ENCODE data around the gene SLC29A2.
"Not testable (repeated sequence)": the region's sequence is repeated elsewhere in the genome, so short reads cannot be mapped to it uniquely, and the experiment has no call there.

Gene SLC29A2

DNA sequence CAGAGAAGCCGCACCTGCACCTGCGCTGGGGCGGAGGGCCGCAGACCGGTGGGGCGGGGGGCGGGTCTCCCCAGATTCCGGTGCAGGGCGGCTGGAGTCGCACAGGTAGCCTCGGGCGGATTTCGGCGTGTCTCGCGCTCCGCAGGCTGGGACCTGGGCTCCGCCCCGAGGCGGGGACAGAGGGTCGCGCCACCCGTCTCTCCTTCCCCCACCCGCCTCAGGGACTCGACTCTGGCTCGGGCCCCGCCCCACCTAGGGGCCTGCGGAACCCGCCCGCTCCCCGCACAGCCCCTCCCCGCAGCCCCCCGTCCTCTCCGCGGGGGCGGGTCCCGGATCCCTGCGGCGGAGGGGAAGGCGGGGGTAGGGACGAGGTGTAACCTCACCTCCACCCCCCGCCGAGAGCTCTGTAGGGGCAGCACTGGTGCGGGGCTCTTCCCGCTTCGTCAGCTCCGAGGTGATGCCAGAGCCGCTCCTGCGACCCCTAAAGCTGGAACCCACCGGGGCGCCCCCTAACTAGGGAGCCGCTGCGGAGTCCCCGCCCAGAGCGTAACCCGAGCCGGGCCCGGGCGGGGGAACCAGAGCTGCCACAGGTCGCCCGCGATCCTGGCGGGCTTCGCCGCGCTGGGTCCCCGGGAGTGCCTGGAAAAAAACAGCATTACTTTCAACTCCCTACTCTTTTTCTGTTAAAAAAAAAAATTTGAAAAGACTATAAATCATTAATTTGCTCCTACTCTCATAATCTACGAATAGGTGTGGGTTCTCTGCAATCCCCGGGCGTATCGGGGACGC, at the start of gene SLC29A2:
SLC29A2 (minus strand) TSS at position 134 of the 789 bp plus-strand sequence. CDS start 169 bp downstream, outside the sequence.
- DNase-seq: no peak

GRCh38 chr11:66420671-66421476, 49.3 kb upstream of the SLC29A2 start, which contains the start of gene NPAS4:
Gene NPAS4, plus strand, starts transcription at chr11:66421035. Its CDS starts 145 bp downstream, at chr11:66421180.
- no peak for DNase-seq

GRCh38 chr11:66419825-66420224, 48.3 kb upstream of the SLC29A2 start:
- DNase-seq: no peak

DNA sequence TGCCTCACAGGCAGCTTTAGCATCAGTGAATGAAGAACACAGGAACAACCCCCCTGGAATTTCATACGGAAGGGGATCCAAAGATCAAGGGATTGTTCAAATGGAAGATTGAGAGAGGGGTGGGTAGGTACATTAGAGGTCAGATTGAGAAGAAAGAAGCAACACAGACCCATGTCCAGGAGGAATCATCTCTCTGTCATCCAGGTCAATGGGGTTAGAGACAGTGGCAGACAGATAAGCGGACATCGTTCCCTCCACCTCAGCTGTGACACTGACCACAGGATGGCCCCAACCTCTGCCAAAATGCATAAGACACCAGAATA, 47.4 kb upstream of the SLC29A2 start:
- no peak for DNase-seq

GRCh38 chr11:66418168-66418985, 46.8 kb upstream of the SLC29A2 start:
- DNase-seq: peak; percentile 86

DNA sequence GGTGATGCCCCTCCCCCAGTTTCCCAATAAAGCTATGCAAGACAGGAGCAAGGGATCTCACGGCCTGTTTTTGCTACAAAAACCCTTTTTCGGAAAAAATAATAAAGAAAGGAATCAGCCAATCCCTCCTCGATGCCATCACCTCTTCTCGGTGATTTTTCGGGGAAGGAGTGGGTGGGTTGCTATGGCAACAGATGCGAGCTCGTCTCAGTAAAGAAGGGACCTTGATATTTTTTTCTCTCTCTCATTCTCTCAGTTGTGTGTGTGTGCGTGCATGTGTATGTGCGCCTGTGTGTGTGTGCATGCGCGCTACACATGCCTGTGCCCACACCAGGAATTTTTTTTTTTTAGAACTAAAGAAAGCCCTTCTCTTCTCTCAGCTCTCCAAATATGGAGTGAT, 45.4 kb upstream of the SLC29A2 start:
- no peak for DNase-seq

GRCh38 chr11:66415423-66415822, 43.9 kb upstream of the SLC29A2 start:
- DNase-seq: no peak

DNA sequence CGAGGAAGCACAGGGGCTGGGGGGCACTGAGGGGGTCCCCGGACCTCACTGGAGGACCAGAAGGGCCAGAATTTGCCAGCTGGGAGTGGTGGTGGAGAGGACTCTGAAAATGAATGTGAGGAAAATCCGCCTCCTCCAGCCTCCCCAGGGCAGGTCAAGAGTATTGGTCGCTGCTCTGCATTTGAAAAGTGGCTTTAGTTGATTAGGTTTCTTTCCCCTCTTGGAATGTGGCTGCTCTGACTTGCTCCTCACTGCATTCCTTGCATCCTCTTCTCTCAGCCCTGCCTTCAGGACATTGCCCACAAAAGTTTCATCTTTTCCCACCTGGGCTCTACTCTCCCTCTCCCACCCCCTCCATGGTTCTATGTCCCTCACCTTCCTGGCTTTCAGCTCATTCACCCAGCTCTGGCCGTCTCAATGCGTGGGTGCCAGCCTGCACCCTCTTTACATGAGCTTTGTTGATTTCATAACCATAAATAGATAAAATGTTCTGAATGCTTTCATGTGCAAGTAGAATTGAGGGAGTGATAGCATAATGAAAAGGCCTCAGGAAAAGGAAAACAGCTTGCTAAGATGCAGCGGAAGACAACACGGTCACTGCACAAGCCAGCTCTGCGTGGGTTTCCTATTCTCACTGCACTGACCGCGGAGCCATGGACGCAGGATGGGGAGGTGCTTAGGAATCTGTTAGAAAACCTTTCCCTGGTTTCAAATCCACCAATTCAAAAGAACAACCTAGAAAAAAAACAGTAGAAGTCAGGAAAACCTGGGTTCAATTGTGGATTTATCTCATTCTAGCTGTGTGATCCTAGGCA, 42.8 kb upstream of the SLC29A2 start:
- no peak for DNase-seq

GRCh38 chr11:66413167-66413566, 41.6 kb upstream of the SLC29A2 start:
- DNase-seq: no peak

GRCh38 chr11:66412110-66412509, 40.5 kb upstream of the SLC29A2 start:
- no peak for DNase-seq

DNA sequence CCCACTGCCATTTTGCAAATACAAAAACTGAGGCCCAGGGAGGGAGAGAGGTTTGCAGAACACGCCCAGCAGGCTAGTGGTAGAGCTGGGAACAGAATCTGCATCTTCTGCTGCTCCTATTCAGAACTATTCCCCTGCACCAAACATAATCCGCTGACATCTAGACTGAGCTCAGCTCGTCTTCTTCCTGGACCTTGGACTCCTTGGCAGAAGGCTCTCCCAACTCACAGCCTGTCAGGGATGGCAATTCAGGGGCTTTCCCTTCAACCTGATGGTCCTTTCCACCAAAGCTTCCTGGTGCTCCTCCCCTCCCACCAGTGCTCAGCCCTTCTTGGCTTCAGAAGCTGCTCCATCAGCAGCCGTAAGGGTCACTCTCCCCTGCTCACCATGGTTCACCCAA, 39.8 kb upstream of the SLC29A2 start:
- DNase-seq: no peak

- no peak for DNase-seq
These were observed 38.6 kb upstream of the SLC29A2 start for GRCh38 chr11:66410191-66410590.

DNA sequence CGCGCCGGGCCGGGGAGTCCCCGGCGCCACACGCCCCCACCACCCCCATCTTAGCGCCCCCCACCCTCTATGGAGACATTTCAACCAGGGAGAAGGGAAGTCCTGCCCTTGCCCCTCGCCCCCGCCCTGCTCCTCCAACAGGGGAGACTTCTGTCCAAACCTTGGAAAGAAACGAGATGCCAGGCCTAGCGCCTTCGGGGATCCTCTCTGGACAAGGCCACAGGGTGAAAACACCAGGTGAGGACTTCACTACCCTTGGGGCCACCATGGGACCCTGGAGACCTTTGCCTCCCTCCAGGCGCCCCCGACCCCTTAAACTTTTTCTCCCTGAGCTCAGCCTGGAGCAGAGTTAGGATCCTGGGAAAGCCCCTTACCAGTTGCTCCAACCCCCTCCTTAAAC, 37.7 kb upstream of the SLC29A2 start:
- DNase-seq: no peak

DNA sequence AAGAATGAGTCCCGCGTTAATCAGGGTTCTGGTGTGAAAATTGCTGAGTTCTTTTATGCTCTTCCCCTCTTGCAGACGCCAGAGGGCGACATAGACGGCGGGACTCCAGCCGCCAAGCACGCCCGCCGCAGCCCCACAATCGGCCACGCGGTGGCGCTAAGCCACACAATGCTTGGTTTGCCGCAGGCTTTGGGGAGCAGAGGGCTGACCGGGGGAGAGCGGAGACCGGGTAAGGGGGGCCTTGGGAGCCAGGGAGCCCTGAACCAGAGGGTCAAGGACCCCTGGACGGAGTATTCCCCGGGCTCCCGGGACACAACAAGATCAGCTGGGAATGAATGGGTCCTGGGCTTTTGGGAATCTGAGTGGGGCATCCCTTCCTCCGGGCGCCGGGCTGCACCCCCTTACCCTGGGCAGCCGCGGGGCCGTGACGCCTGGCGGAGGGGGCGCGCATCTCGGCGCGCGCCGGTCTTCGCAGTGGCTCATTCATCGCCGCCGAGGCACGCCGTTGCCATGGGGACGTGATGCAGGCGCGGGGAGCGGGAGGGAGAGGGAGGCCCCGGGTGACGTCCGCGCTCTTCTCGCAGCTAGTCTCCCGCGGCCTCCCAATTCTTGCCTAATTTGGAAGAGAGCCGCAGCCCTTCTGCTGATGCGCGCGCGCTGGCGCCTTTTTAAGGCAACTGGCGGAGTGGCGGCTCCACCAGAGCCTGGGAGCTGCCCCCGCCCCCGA, 37.1 kb upstream of the SLC29A2 start:
- DNase-seq: peak; percentile 74

- DNase-seq: no peak
These were observed 36.1 kb upstream of the SLC29A2 start for GRCh38 chr11:66407651-66408050.

- DNase-seq: no peak
These were observed 22.4 kb upstream of the SLC29A2 start for GRCh38 chr11:66393954-66394353.

DNA sequence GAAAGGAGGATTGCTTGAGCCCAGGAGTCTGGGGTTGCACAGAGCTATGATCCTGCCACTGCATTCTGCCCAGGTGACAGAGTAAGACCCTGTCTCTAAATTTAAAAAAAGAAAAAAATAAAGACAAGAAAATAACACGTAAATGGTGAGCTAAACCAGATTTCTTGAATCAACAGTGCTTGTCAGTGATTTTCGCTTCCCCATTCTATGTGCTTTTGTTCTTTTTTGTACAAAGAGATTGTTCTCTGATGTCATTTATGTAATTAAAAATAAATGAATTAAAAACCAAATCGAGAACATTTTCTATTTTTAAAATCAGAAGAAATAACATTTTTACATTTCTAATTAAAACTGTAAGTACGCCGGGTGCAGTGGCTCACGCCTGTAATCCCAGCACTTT, 19.8 kb upstream of the SLC29A2 start:
- no peak for DNase-seq

- DNase-seq: peak; percentile 45
These were observed 17.3 kb upstream of the SLC29A2 start for GRCh38 chr11:66388780-66389386.

GRCh38 chr11:66386171-66387069, 14.9 kb upstream of the SLC29A2 start:
- DNase-seq: peak; percentile 83

DNA sequence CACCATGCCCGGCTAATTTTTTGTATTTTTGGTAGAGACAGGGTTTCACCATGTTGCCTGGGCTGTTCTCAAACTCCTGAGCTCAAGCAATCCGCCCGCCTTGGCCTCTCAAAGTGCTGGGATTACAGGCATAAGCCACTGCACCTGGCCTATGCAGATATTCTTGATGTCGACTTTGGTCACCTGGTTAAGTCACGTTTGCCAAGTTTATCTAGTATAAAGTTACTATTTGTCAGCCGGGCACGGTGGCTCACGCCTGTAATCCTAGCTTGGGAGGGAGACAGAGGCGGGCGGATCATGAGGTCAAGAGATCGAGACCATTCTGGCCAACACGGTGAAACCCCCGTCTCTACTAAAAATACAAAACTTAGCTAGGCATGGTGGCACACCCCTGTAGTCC, 12.8 kb upstream of the SLC29A2 start:
- not testable (repeated sequence) for DNase-seq

Measured in kidney glomerular epithelial cell (primary cell).